ENCODE data around the gene LRRC71. TPM values are rescaled to one million over a fixed set of nuclear protein-coding genes. Genes with fewer than 3 reads are reported as not detected.

Gene LRRC71
- total and polyA plus RNA-seq, 10 of the 15 experiments (the other 5 are each of a cell fraction or from before 2014, with no cell fraction given): not detected

DNA sequence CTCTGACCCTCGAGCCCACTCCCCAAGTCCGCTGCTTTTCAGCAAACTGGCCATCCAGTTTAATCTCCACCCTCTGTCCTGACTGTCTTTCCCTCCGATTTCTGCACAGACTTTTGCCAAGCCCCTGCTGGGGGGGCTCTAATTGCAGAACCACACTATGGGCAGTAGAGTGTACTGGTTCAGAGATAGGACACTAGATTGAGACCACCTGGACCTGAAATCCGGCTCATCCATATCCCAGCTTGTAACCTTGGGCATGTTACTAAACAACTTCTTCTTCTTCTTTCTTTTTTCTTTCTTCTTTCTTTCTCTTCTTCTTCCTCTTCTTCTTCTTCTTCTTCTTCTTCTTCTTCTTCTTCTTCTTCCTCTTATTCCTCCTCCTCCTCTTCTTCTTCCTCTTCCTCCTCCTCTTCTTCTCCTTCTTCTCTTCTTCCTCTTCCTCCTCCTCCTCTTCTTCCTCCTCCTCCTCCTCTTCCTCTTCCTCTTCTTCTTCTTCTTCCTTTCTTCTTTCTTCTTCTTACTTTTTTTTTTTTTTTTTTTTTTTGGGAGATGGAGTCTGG, 7.7 kb downstream of the LRRC71 start:
- H3K36me3 ChIP-seq (ENCODE audit: control insufficient read depth in 2 of 2, insufficient read depth in 2 of 2, low read length in 1 of 2): no peaks in the 10 kb centered on the region
- POLR2A ChIA-PET: interaction anchor here (0.5 kb wide), 1 partner anchor 67 kb away, joined by 4 read pairs; no protein-coding TSS in a partner anchor

DNA sequence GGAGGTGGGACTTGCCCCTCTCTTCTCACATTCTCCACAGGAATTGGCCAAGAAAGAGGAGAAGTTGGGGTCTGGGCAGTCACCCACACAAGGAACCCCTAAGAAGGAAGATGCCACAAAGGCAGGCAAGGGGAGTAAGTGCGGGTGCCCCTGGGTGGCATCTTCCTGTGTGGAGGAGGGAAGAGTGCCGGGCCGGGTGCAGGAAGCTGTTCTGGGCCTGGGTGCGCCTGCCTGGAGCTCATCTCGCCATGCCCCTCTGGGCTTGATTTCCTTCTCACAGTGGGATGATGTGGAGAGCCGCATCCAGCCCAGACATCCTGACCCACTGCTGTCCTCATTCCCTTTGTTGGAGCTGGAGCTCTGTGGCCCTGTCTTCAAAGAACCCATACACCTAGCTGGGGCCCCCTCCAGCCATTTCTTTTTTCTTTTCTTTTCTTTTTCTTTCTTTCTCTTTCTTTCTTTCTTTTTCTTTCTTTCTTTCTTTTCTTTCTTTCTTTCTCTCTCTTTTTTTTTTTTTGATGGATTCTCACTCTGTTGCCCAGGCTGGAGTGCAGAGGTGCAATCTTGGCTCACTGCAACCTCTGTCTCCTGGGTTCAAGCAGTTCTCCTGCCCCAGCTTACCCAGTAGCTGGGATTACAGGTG, 9.3 kb downstream of the LRRC71 start:
- POLR2A ChIA-PET: no interaction called here
- H2AFZ ChIP-seq (ENCODE audit: control insufficient read depth, low read depth, low read length): no peak overlapping the region
- WGBS (ENCODE audit: insufficient coverage, insufficient replicate concordance, low lambda C conversion rate, missing lambda C conversion rate): 32% methylated on average over 6 of the region's 6 CpGs
- in situ Hi-C loops (cut with MboI): no loop called here
- no peaks in the 10 kb centered on the region for H3K4me1 ChIP-seq (ENCODE audit: control insufficient read depth, insufficient read depth, low read length)
- no peaks in the 10 kb centered on the region for H3K79me2 ChIP-seq (ENCODE audit: control insufficient read depth, insufficient read depth, low read length)
- intact Hi-C loops (cut with micrococcal nuclease; ENCODE audit: unreplicated experiment): no loop called here
- H3K9me3 ChIP-seq (replicated peaks; ENCODE audit: control insufficient read depth, insufficient read depth, low read length): no peaks in the 10 kb centered on the region
- no peak for DNase-seq (ENCODE audit: low read depth, low spot score)
- no peak overlapping the region for H3K4me2 ChIP-seq (ENCODE audit: control insufficient read depth, insufficient read depth)
- RAD21 ChIA-PET (ENCODE audit: unreplicated experiment): no interaction called here
- CTCF ChIA-PET: interaction anchor here (0.5 to 0.8 kb wide), 3 partner anchors 18 to 241 kb away, joined by 3 to 5 read pairs (median 3); no protein-coding TSS in a partner anchor
- no peak for FAIRE-seq
- BruUV-seq (replicated peaks): no TSS peak
- H3K4me3 ChIP-seq: no peak overlapping the region
- no peak for ATAC-seq
- SMC1A ChIA-PET (ENCODE audit: uncharacterized antibody, unreplicated experiment): no interaction called here
- no peak overlapping the region for H3K9ac ChIP-seq (ENCODE audit: control insufficient read depth, insufficient read depth, low read length)
- no peak overlapping the region for H3K27ac ChIP-seq (ENCODE audit: control insufficient read depth, insufficient read depth)
- no peaks in the 10 kb centered on the region for H4K20me1 ChIP-seq (ENCODE audit: control insufficient read depth, insufficient read depth)
- peaks cover 7 to 18% of the 10 kb centered on the region in 2 experiments for H3K27me3 ChIP-seq (replicated peaks in 1 of 2; ENCODE audit: control insufficient read depth in 2 of 2, insufficient read depth in 2 of 2, low read length in 1 of 2)
- no peaks in the 10 kb centered on the region for H3K36me3 ChIP-seq (ENCODE audit: control insufficient read depth in 2 of 2, insufficient read depth in 2 of 2, low read length in 1 of 2)
- TF ChIP-seq, protein P1, sequence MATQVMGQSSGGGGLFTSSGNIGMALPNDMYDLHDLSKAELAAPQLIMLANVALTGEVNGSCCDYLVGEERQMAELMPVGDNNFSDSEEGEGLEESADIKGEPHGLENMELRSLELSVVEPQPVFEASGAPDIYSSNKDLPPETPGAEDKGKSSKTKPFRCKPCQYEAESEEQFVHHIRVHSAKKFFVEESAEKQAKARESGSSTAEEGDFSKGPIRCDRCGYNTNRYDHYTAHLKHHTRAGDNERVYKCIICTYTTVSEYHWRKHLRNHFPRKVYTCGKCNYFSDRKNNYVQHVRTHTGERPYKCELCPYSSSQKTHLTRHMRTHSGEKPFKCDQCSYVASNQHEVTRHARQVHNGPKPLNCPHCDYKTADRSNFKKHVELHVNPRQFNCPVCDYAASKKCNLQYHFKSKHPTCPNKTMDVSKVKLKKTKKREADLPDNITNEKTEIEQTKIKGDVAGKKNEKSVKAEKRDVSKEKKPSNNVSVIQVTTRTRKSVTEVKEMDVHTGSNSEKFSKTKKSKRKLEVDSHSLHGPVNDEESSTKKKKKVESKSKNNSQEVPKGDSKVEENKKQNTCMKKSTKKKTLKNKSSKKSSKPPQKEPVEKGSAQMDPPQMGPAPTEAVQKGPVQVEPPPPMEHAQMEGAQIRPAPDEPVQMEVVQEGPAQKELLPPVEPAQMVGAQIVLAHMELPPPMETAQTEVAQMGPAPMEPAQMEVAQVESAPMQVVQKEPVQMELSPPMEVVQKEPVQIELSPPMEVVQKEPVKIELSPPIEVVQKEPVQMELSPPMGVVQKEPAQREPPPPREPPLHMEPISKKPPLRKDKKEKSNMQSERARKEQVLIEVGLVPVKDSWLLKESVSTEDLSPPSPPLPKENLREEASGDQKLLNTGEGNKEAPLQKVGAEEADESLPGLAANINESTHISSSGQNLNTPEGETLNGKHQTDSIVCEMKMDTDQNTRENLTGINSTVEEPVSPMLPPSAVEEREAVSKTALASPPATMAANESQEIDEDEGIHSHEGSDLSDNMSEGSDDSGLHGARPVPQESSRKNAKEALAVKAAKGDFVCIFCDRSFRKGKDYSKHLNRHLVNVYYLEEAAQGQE (IDR thresholded peaks at IDR 0.05; ENCODE audit: low read depth, low read length): no peak
- TF ChIP-seq TCF12 (IDR thresholded peaks at IDR 0.05; ENCODE audit: low read depth, low read length): no peak
- no peak for TF ChIP-seq RELA (IDR thresholded peaks at IDR 0.05; ENCODE audit: borderline replicate concordance, partially characterized antibody)
- no peak for TF ChIP-seq JUND (IDR thresholded peaks at IDR 0.05; ENCODE audit: low read depth, low read length)
- no peak for TF ChIP-seq SREBF2 (IDR thresholded peaks at IDR 0.05; ENCODE audit: low read length)

More for the DNA sequence above, 7.7 kb downstream of the LRRC71 start:
- Histone ChIP-seq H2AFZ (ENCODE audit: control insufficient read depth, low read depth, low read length) (no peak overlapping the region), H4K20me1 (ENCODE audit: control insufficient read depth, insufficient read depth) (no peaks in the 10 kb centered on the region), H3K4me1 (ENCODE audit: control insufficient read depth, insufficient read depth, low read length) (no peaks in the 10 kb centered on the region), H3K79me2 (ENCODE audit: control insufficient read depth, insufficient read depth, low read length) (no peaks in the 10 kb centered on the region), H3K4me3 (no peak overlapping the region), H3K9ac (ENCODE audit: control insufficient read depth, insufficient read depth, low read length) (no peak overlapping the region), H3K27me3 (replicated peaks in 1 of 2; ENCODE audit: control insufficient read depth in 2 of 2, insufficient read depth in 2 of 2, low read length in 1 of 2) (peaks cover 12 to 19% of the 10 kb centered on the region in 2 experiments), H3K27ac (ENCODE audit: control insufficient read depth, insufficient read depth) (no peak overlapping the region), H3K4me2 (ENCODE audit: control insufficient read depth, insufficient read depth) (no peak overlapping the region), H3K9me3 (replicated peaks; ENCODE audit: control insufficient read depth, insufficient read depth, low read length) (no peaks in the 10 kb centered on the region)
- in situ Hi-C loops (cut with MboI) (no loop called here), intact Hi-C loops (cut with micrococcal nuclease; ENCODE audit: unreplicated experiment) (loop anchor here (1.0 kb wide), 1 partner anchor 36 kb away; no protein-coding TSS in a partner anchor)
- SMC1A ChIA-PET (ENCODE audit: uncharacterized antibody, unreplicated experiment): interaction anchor here (0.7 to 1.5 kb wide), 2 partner anchors 17 to 127 kb away, joined by 3 to 4 read pairs; no protein-coding TSS in a partner anchor
- TF ChIP-seq, protein P2, sequence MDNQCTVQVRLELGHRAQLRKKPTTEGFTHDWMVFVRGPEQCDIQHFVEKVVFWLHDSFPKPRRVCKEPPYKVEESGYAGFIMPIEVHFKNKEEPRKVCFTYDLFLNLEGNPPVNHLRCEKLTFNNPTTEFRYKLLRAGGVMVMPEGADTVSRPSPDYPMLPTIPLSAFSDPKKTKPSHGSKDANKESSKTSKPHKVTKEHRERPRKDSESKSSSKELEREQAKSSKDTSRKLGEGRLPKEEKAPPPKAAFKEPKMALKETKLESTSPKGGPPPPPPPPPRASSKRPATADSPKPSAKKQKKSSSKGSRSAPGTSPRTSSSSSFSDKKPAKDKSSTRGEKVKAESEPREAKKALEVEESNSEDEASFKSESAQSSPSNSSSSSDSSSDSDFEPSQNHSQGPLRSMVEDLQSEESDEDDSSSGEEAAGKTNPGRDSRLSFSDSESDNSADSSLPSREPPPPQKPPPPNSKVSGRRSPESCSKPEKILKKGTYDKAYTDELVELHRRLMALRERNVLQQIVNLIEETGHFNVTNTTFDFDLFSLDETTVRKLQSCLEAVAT (IDR thresholded peaks at IDR 0.05): no peak
- WGBS (ENCODE audit: insufficient coverage, insufficient replicate concordance, low lambda C conversion rate, missing lambda C conversion rate): 7% methylated on average over 4 of the region's 4 CpGs
- RAD21 ChIA-PET (ENCODE audit: unreplicated experiment): interaction anchor here (0.7 to 1.4 kb wide), 4 partner anchors 16 to 146 kb away, joined by 3 to 4 read pairs (median 4); no protein-coding TSS in a partner anchor
- DNase-seq (ENCODE audit: low read depth, low spot score): no peak
- ATAC-seq: peak; percentile 8
- no TSS peak for BruUV-seq (replicated peaks)
- FAIRE-seq: no peak
- CTCF ChIA-PET: interaction anchor here (0.9 to 1.8 kb wide), 7 partner anchors 11 to 213 kb away, joined by 3 to 25 read pairs (median 5); partner anchors contain the start of gene PEAR1

Measured in GM12878 (cell line).